Left lung (tissue), 10 donors: ENCODE results near the gene FAT4. TPM values are rescaled to one million over a fixed set of nuclear protein-coding genes. Genes with fewer than 3 reads are reported as not detected.

Experiments used
- ATAC-seq: fragments of 200-7000 bp; cut with Tn5 transposase; one replicate; pipeline ENCODE4 v1.9.1; 2020; ENCODE audit warnings: moderate library complexity
- DNase-seq, 4 donors: peaks; one replicate each; pipeline ENCODE4 v3.0.0-alpha.2; 2013 to 2020
- H3K27ac ChIP-seq, 2 donors: fragments of 200-600 bp; sonication (generic) in 1 of 2; one replicate each; pipeline versions ENCODE4 v1.5.0 to v1.8.0; 2020 to 2021
- H3K27me3 ChIP-seq, 2 donors: fragments of 200-600 bp; sonication (generic) in 1 of 2; one replicate each; pipeline versions ENCODE4 v1.5.0 to v1.8.0; 2020 to 2021
- H3K36me3 ChIP-seq, 2 donors: fragments of 200-600 bp; sonication (generic) in 1 of 2; one replicate each; pipeline versions ENCODE4 v1.5.0 to v1.8.0; 2020 to 2021
- H3K4me1 ChIP-seq, 2 donors: fragments of 200-600 bp; one replicate each; pipeline ENCODE4 v1.8.0; 2021
- H3K4me3 ChIP-seq, 2 donors: fragments of 200-600 bp; sonication (generic) in 1 of 2; one replicate each; pipeline versions ENCODE4 v1.5.0 to v1.8.0; 2020 to 2021; ENCODE audit warnings: mild to moderate bottlenecking in 1 of 2
- H3K9me3 ChIP-seq, 2 donors: fragments of 200-600 bp; sonication (generic) in 1 of 2; one replicate each; pipeline versions ENCODE4 v1.5.0 to v1.8.0; 2020 to 2021
- CTCF ChIP-seq, 2 donors: fragments of 200-600 bp; sonication (generic) in 1 of 2; IDR thresholded peaks; one replicate each; pipeline versions ENCODE4 v1.5.0 to v1.8.0; 2021; ENCODE audit warnings: antibody characterized with exemption in 2 of 2
- intact Hi-C, 2 donors: fragments of 100-400 bp; cut with DNase I; formaldehyde crosslinking; loops; one replicate each; pipeline versions ENCODE4 v1.11.2 to v1.14.2; 2022
- polyA plus RNA-seq, 6 donors: library from polyadenylated mRNA; unstranded; fragments of 120-200 nt; gene quantifications; one replicate each; pipeline ENCODE4 v1.2.1, GENCODE V29; 2013; ENCODE audit not compliant: insufficient read length in 6 of 6
- total RNA-seq, 2 donors: library from RNA; stranded (reverse); fragmentation: NEBNext Ultra II Directional; extraction: Animal tissue kit (Norgen Biotek cat#: 25700); gene quantifications; one replicate each; pipeline ENCODE4 v1.2.1, GENCODE V29; 2021
- donor health status: DM: no; HTN: yes; CAD: no.
- donor health status: DM: no; HTN: no; CAD: no.

The FAT4 gene
- total and polyA plus RNA-seq, 8 donors: 19.5 to 78.5 (median 63.4) TPM

- intact Hi-C loops: no loop called here
- no peak overlapping the region for H3K27ac ChIP-seq
- H3K36me3 ChIP-seq: no peaks in the 10 kb centered on the region
- no peak overlapping the region for H3K4me3 ChIP-seq
- H3K4me1 ChIP-seq: no peaks in the 10 kb centered on the region
- DNase-seq (no peak), ATAC-seq (no peak)
- no peak for TF ChIP-seq CTCF (IDR thresholded peaks at IDR 0.05)
- no peaks in the 10 kb centered on the region for H3K9me3 ChIP-seq
- H3K27me3 ChIP-seq: no peaks in the 10 kb centered on the region
Measured at GRCh38 chr4:125359960-125360634, 45.3 kb downstream of the FAT4 start.

GRCh38 chr4:125360727-125361126 is 46.0 kb downstream of the FAT4 start:
- ATAC-seq (no peak), DNase-seq (no peak)
- intact Hi-C loops: no loop called here
- Histone ChIP-seq H3K4me1 (no peaks in the 10 kb centered on the region), H3K27me3 (no peaks in the 10 kb centered on the region), H3K9me3 (no peaks in the 10 kb centered on the region), H3K36me3 (no peaks in the 10 kb centered on the region), H3K4me3 (no peak overlapping the region), H3K27ac (no peak overlapping the region)
- no peak for TF ChIP-seq CTCF (IDR thresholded peaks at IDR 0.05)
